Measurements from ENCODE around the gene SWI5.

Gene SWI5

DNA sequence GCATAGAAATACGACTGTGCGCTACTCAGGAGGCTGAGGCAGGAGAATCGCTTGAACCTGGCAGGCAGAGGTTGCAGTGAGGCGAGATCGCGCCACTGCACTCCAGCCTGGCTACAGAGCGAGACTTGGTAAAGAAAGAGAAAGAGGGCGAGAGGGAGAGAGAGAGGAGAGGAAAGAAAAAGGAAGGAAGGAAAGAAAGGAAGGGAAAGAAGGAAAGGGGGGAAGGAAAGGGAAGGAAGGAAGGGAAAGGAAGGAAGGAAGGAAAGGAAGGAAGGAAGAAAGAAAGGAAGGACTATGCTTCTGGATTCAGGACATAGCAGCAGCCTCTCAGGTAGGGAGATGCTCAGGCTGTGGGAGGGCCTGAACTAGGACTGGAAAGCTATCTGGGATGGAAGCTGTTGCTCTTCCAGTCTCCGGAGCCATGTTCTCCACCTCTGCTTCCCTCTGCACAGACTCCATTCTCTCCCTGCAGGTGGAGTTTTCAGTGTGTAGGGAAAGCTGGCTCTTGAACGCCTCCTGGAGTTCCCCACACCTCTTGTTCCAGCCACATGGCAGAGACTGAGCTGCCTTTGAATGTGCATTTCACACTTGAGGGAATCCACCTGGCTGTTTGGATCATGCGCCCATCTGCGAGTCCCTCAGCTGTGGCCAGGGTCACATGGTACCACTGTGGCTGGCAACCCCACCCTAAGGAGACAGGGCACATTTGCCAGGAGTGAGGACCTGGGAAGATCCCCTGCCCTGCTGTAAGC lies 9.1 kb downstream of the SWI5 start:
- no peak overlapping the region for H3K4me3 Mint-ChIP-seq
- H3K36me3 Mint-ChIP-seq (ENCODE audit: low read depth): peaks cover 19% of the 10 kb centered on the region
- H3K9me3 Mint-ChIP-seq: no peaks in the 10 kb centered on the region
- no peak overlapping the region for H3K27ac Mint-ChIP-seq
- H3K4me1 Mint-ChIP-seq (ENCODE audit: low read depth): peaks cover under 1% of the 10 kb centered on the region
- no peaks in the 10 kb centered on the region for H3K27me3 Mint-ChIP-seq

DNA sequence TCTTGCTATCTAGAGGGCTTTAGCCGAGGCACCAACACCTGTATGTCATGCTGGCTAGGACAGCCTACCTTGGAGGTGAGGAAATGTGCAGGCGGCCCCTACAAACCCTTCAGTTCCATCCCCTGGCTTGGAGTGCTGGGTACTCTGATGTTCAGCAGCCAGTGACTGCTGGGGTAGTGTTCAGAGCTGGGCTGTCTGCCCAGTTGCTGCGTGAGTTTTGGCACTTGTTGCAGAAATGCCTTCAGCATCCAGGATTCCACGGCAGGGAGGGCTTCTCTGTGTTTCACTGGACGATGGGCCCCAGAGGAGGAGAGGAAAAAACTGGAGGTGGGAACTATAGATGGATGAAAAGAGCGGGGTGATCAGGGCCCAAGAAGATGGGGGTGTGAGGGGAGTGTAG lies 10.4 kb downstream of the SWI5 start:
- Mint-ChIP-seq H3K4me1 (ENCODE audit: low read depth) (no peaks in the 10 kb centered on the region), H3K4me3 (no peak overlapping the region), H3K27me3 (no peaks in the 10 kb centered on the region), H3K9me3 (no peaks in the 10 kb centered on the region), H3K36me3 (ENCODE audit: low read depth) (peaks cover 16% of the 10 kb centered on the region), H3K27ac (no peak overlapping the region)

- H3K27ac Mint-ChIP-seq: no peak overlapping the region
Observed at GRCh38 chr9:128288273-128289004, 12.4 kb downstream of the SWI5 start.

DNA sequence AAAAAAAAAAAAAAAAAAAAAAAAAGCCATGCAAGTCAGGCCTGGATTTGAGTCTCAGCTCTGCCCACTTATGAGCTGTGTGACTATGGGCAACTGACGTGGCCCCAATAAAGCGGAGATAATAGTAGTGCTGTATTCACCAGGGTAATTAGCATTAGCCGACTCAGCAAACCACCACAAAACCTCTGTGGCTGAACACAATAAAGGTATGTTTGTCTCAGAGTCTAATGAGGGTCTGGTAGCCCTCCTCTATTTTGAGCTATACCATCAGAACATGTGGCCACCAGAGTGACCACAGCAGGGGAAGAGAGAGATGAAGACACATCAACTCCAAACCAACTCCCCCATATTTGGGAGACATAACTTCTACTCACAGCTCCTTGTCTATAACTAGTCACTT lies 15.9 kb downstream of the SWI5 start:
- H3K9me3 Mint-ChIP-seq: no peaks in the 10 kb centered on the region
- no peaks in the 10 kb centered on the region for H3K27me3 Mint-ChIP-seq
- no peak overlapping the region for H3K4me3 Mint-ChIP-seq
- H3K36me3 Mint-ChIP-seq (ENCODE audit: low read depth): peaks cover 10% of the 10 kb centered on the region
- no peak overlapping the region for H3K27ac Mint-ChIP-seq
- no peaks in the 10 kb centered on the region for H3K4me1 Mint-ChIP-seq (ENCODE audit: low read depth)

More at GRCh38 chr9:128288273-128289004, 12.4 kb downstream of the SWI5 start:
- Mint-ChIP-seq H3K27me3 (no peaks in the 10 kb centered on the region), H3K4me3 (no peak overlapping the region), H3K4me1 (ENCODE audit: low read depth) (no peaks in the 10 kb centered on the region), H3K36me3 (ENCODE audit: low read depth) (peaks cover 14% of the 10 kb centered on the region), H3K9me3 (no peaks in the 10 kb centered on the region)

DNA sequence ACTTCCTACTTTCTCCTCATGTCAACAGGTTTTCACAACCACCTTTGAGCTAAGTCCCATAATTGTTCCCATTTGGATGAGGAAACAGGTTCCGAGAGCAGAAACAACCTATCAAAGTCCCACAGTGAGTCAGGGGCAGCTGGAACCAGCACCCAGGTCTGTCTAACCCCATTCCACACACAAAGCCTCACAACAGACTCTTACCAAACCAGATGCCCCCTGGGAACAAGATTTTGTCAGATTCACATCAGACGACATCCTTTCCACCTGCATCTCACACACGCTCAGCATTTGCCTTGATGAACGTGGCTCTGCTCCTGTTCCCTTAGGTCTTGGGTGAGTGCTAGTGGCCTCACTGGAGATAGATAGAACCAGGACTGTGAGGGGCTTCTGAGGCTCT lies 17.0 kb downstream of the SWI5 start:
- no peak overlapping the region for H3K27ac Mint-ChIP-seq
- H3K9me3 Mint-ChIP-seq: no peaks in the 10 kb centered on the region
- no peaks in the 10 kb centered on the region for H3K27me3 Mint-ChIP-seq
- H3K36me3 Mint-ChIP-seq (ENCODE audit: low read depth): peaks cover 6% of the 10 kb centered on the region
- no peak overlapping the region for H3K4me3 Mint-ChIP-seq
- no peaks in the 10 kb centered on the region for H3K4me1 Mint-ChIP-seq (ENCODE audit: low read depth)

DNA sequence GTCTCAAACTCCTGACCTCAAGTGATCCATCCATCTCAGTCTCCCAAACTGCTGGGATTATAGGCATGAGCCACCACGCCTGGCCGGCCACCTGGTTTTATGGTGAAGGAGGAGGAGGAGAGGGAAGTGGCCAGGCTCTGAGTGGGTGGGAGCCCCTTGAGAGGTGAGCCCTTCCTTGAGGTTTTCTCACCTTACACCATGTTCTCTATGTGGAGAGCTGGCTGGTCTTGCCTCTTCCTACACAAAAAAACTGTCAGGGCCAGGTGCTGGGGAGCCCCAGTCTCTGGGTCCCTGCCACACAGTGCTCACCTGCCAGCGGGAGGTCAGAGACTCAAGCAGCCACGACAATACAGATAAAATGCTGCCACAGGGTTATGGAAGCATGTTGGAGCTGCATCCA lies 18.1 kb downstream of the SWI5 start:
- no peaks in the 10 kb centered on the region for H3K4me1 Mint-ChIP-seq (ENCODE audit: low read depth)
- no peak overlapping the region for H3K4me3 Mint-ChIP-seq
- H3K27me3 Mint-ChIP-seq: no peaks in the 10 kb centered on the region
- H3K9me3 Mint-ChIP-seq: no peaks in the 10 kb centered on the region
- peaks cover under 1% of the 10 kb centered on the region for H3K36me3 Mint-ChIP-seq (ENCODE audit: low read depth)
- no peak overlapping the region for H3K27ac Mint-ChIP-seq

GRCh38 chr9:128296340-128297220 lies 20.5 kb downstream of the SWI5 start:
- Mint-ChIP-seq H3K4me3 (no peak overlapping the region), H3K27me3 (no peaks in the 10 kb centered on the region), H3K27ac (no peak overlapping the region), H3K36me3 (ENCODE audit: low read depth) (no peaks in the 10 kb centered on the region), H3K9me3 (no peaks in the 10 kb centered on the region), H3K4me1 (ENCODE audit: low read depth) (no peaks in the 10 kb centered on the region)

GRCh38 chr9:128297221-128297773 lies 21.2 kb downstream of the SWI5 start:
- Mint-ChIP-seq H3K9me3 (no peaks in the 10 kb centered on the region), H3K36me3 (ENCODE audit: low read depth) (no peaks in the 10 kb centered on the region), H3K4me3 (no peak overlapping the region), H3K27ac (no peak overlapping the region), H3K27me3 (no peaks in the 10 kb centered on the region), H3K4me1 (ENCODE audit: low read depth) (no peaks in the 10 kb centered on the region)

GRCh38 chr9:128298535-128299482 lies 22.7 kb downstream of the SWI5 start:
- Mint-ChIP-seq H3K9me3 (no peaks in the 10 kb centered on the region), H3K36me3 (ENCODE audit: low read depth) (no peaks in the 10 kb centered on the region), H3K27me3 (no peaks in the 10 kb centered on the region), H3K4me3 (no peak overlapping the region), H3K4me1 (ENCODE audit: low read depth) (no peaks in the 10 kb centered on the region), H3K27ac (no peak overlapping the region)

DNA sequence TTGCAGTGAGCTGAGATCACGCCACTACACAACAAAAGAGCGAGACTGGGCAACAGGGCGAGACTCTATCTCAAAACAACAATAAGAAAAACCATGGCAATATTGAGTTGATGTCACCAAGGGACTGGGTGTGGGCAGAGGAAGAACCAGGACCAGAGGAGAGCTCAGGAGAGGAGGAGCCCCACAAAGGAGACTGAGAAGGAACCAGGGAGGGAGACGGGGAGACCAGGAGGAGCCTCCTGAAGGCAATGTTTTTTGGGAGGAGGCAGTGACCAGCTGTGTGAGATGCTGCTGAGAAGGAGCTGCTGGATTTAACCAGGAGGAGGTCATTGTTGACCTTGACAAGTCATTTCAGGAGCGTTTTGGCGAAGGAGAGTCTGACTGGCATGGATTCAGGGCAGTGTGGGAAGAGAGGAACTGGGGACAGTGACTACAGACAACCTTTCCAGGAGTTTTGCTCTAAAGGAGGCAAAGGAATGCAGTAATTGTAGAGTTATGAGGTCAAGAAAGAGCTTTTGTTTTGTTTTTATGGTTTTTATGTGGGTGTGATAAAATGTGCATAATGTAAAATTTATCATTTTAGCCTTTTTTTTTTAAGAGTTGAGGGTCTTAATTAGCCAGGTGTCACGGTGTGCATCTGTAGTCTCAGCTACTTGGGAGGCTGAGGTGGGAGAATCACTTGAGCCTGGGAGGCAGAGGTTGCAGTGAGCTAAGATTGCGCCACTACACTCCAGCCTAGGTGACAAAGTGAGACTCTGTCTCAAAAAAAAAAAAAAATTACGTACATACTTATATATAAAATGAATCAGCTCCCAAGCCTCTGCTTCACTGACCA lies 28.3 kb downstream of the SWI5 start:
- H3K27me3 Mint-ChIP-seq: no peaks in the 10 kb centered on the region
- no peaks in the 10 kb centered on the region for H3K4me1 Mint-ChIP-seq (ENCODE audit: low read depth)
- peaks cover 12% of the 10 kb centered on the region for H3K36me3 Mint-ChIP-seq (ENCODE audit: low read depth)
- no peak overlapping the region for H3K4me3 Mint-ChIP-seq
- H3K27ac Mint-ChIP-seq: no peak overlapping the region
- H3K9me3 Mint-ChIP-seq: no peaks in the 10 kb centered on the region

- Mint-ChIP-seq H3K36me3 (ENCODE audit: low read depth) (peaks cover 16% of the 10 kb centered on the region), H3K4me1 (ENCODE audit: low read depth) (no peaks in the 10 kb centered on the region), H3K27ac (no peak overlapping the region), H3K27me3 (no peaks in the 10 kb centered on the region), H3K4me3 (no peak overlapping the region), H3K9me3 (no peaks in the 10 kb centered on the region)
Observed at GRCh38 chr9:128304971-128305288, 28.9 kb downstream of the SWI5 start.

DNA sequence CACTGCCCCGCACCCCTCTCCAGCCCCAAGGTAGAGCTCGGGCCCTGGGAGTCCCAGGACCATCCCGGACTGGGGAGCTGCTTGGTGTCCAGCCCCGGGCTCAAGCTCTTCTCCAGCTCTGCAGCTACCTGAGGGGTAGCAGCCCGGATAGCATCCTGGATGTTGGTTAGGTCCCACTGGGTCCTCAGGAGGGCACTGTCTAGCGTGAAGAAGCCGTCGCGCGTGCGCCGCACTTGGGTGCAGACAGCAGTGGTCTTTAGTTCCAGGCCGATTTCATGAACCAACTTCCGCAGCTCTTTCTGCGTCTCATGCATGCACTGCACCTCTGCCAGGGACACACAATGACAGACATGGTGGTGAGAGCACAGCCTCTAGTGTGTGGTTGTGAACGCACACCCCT lies 33.5 kb downstream of the SWI5 start:
- no peaks in the 10 kb centered on the region for H3K4me1 Mint-ChIP-seq (ENCODE audit: low read depth)
- H3K4me3 Mint-ChIP-seq: no peak overlapping the region
- H3K9me3 Mint-ChIP-seq: no peaks in the 10 kb centered on the region
- H3K27me3 Mint-ChIP-seq: no peaks in the 10 kb centered on the region
- no peak overlapping the region for H3K27ac Mint-ChIP-seq
- H3K36me3 Mint-ChIP-seq (ENCODE audit: low read depth): peaks cover 35% of the 10 kb centered on the region

- no peaks in the 10 kb centered on the region for H3K4me1 Mint-ChIP-seq (ENCODE audit: low read depth)
- no peaks in the 10 kb centered on the region for H3K27me3 Mint-ChIP-seq
- H3K36me3 Mint-ChIP-seq (ENCODE audit: low read depth): peaks cover 35% of the 10 kb centered on the region
- no peak overlapping the region for H3K4me3 Mint-ChIP-seq
- no peak overlapping the region for H3K27ac Mint-ChIP-seq
- no peaks in the 10 kb centered on the region for H3K9me3 Mint-ChIP-seq
Observed at GRCh38 chr9:128310461-128310860, 34.4 kb downstream of the SWI5 start.
